Gastrocnemius medialis (tissue), 4 donors: ENCODE measurements around the gene SETD3. TPM values are rescaled to one million over a fixed set of nuclear protein-coding genes. Genes with fewer than 3 reads are reported as not detected.

Experiments
- ATAC-seq, 2 donors: fragments of 150-250 bp; one replicate each; pipeline ENCODE4 v1.9.1; 2016
- DNase-seq, 2 donors: peaks; one replicate each; pipeline ENCODE4 v3.0.0-alpha.2; 2019
- H3K27ac ChIP-seq, 4 donors: fragments of 200-600 bp; sonication (generic); 1 replicate in 1 of 4; 2 replicates in 3 of 4; pipeline ENCODE4 v1.5.1; 2016 to 2018; ENCODE audit warnings: mild to moderate bottlenecking in 2 of 4, moderate library complexity in 1 of 4
- H3K27me3 ChIP-seq, 3 donors: fragments of 200-600 bp; sonication (generic) in 2 of 3; 1 replicate in 1 of 3; 2 replicates in 2 of 3; pipeline versions ENCODE4 v1.5.1 to v1.6.0; 2016 to 2019; ENCODE audit warnings: mild to moderate bottlenecking in 1 of 3, moderate library complexity in 1 of 3
- H3K36me3 ChIP-seq, 2 donors: fragments of 200-600 bp; sonication (generic) in 1 of 2; one replicate each; pipeline ENCODE4 v1.5.1; 2017 to 2018
- H3K4me1 ChIP-seq, 2 donors: fragments of 200-600 bp; sonication (generic) in 1 of 2; one replicate each; pipeline ENCODE4 v1.5.1; 2016 to 2017; ENCODE audit warnings: mild to moderate bottlenecking in 2 of 2
- H3K4me3 ChIP-seq, 4 donors: fragments of 200-600 bp; sonication (generic) in 3 of 4; 1 replicate in 1 of 4; 2 replicates in 3 of 4; pipeline ENCODE4 v1.5.1; 2016 to 2019; ENCODE audit warnings: mild to moderate bottlenecking in 2 of 4
- H3K9me3 ChIP-seq, 3 donors: fragments of 200-600 bp; sonication (generic) in 2 of 3; 1 replicate in 1 of 3; 2 replicates in 2 of 3; pipeline ENCODE4 v1.5.1; 2016 to 2019
- POLR2A ChIP-seq, 2 donors: fragments of 450-650 bp; IDR thresholded peaks; one replicate each; pipeline ENCODE4 v1.6.1; 2017; ENCODE audit warnings: antibody characterized with exemption in 2 of 2, mild to moderate bottlenecking in 2 of 2, moderate library complexity in 2 of 2
- in situ Hi-C, 4 donors: fragments of 200-750 bp; cut with MboI; loops; one replicate each; pipeline versions ENCODE4 v1.15.0 to v1.8.0; 2017; ENCODE audit warnings: low sequenced_read_pairs in 4 of 4
- intact Hi-C: fragments of 100-400 bp; cut with DNase I; formaldehyde crosslinking; loops from one replicate; pipeline ENCODE4 v1.15.1; 2023; ENCODE audit warnings: low total_unique reads
- total RNA-seq, 4 donors: library from RNA; depleted of rRNA; stranded (reverse); fragments of >200 nt; gene quantifications; one replicate each; pipeline versions ENCODE4 v1.1.0 to v1.2.3, GENCODE V29; 2016
- TF ChIP-seq, protein P1 (sequence below), 5 experiments: fragments of 450-650 bp in 3 of 5; fragments of 200-600 bp in 2 of 5; sonication (generic) in 2 of 5; IDR thresholded peaks in 4 of 5; conservative IDR thresholded peaks in 1 of 5; 1 replicate in 4 of 5; 2 replicates in 1 of 5; pipeline ENCODE4 v1.5.1; 2016 to 2019; ENCODE audit warnings: antibody characterized with exemption in 5 of 5, mild to moderate bottlenecking in 3 of 5, moderate library complexity in 3 of 5

The SETD3 gene
- total RNA-seq, 4 donors from 2014 or later = 116 to 170 (median 117) TPM

DNA sequence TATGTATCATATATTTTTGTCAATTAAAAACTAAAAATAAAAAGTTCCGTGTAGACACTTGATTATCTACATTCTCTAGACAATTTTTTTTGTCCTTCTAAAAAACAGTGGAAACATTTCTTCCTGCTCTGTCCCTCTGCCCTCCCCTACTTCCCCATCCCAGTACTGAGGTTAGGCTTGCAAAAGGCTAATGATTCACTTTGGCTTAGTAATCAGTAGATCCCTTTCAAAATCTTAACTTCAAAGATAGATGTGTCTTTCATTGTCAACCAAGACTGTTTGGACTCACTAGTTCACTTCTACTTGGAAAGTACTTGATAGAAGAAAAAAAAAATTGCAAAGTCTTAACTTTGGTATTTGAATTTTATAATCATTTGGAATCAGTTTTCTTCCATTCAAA is 3.8 kb downstream of the SETD3 start:
- Histone ChIP-seq H3K36me3 (no peaks in the 10 kb centered on the region), H3K9me3 (no peaks in the 10 kb centered on the region), H3K27ac (no peak overlapping the region), H3K4me3 (no peak overlapping the region), H3K27me3 (no peaks in the 10 kb centered on the region), H3K4me1 (peaks cover 58 to 63% of the 10 kb centered on the region in 2 donors)
- intact Hi-C loops (no loop called here), in situ Hi-C loops (no loop called here)
- ATAC-seq (no peak), DNase-seq (no peak)
- TF ChIP-seq POLR2A (IDR thresholded peaks at IDR 0.05) = no peak
- TF ChIP-seq, protein P1, sequence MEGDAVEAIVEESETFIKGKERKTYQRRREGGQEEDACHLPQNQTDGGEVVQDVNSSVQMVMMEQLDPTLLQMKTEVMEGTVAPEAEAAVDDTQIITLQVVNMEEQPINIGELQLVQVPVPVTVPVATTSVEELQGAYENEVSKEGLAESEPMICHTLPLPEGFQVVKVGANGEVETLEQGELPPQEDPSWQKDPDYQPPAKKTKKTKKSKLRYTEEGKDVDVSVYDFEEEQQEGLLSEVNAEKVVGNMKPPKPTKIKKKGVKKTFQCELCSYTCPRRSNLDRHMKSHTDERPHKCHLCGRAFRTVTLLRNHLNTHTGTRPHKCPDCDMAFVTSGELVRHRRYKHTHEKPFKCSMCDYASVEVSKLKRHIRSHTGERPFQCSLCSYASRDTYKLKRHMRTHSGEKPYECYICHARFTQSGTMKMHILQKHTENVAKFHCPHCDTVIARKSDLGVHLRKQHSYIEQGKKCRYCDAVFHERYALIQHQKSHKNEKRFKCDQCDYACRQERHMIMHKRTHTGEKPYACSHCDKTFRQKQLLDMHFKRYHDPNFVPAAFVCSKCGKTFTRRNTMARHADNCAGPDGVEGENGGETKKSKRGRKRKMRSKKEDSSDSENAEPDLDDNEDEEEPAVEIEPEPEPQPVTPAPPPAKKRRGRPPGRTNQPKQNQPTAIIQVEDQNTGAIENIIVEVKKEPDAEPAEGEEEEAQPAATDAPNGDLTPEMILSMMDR (IDR thresholded peaks at IDR 0.05 in 4 of 5, conservative IDR thresholded peaks at IDR 0.05 in 1 of 5) = no peak

DNA sequence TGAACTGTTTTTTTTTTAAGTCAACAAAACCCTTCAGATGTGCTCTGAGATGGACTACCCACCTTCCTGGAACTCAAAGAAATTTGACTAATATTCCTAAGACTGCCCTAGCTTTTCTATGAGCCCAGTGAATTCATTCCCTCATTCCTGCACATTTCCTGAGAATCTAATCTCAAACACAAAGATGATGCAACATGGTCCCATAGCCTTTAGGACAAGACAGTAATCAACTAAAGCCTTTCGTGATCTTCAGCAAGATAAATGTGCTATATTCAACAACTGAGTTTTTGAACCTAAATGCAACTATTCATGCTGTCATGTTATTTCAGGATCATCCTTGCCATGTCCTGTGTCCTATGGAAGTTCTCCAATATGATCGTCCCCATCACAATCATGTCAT is 5.0 kb downstream of the SETD3 start:
- TF ChIP-seq, protein P1 (IDR thresholded peaks at IDR 0.05 in 4 of 5, conservative IDR thresholded peaks at IDR 0.05 in 1 of 5) = no peak
- no peak for TF ChIP-seq POLR2A (IDR thresholded peaks at IDR 0.05)
- no peaks in the 10 kb centered on the region for H3K27me3 ChIP-seq
- H3K4me1 ChIP-seq = peaks cover 63 to 67% of the 10 kb centered on the region in 2 donors
- H3K27ac ChIP-seq = no peak overlapping the region
- no peak overlapping the region for H3K4me3 ChIP-seq
- in situ Hi-C loops (no loop called here), intact Hi-C loops (no loop called here)
- no peaks in the 10 kb centered on the region for H3K9me3 ChIP-seq
- DNase-seq = no peak
- ATAC-seq = no peak
- H3K36me3 ChIP-seq = no peaks in the 10 kb centered on the region

DNA sequence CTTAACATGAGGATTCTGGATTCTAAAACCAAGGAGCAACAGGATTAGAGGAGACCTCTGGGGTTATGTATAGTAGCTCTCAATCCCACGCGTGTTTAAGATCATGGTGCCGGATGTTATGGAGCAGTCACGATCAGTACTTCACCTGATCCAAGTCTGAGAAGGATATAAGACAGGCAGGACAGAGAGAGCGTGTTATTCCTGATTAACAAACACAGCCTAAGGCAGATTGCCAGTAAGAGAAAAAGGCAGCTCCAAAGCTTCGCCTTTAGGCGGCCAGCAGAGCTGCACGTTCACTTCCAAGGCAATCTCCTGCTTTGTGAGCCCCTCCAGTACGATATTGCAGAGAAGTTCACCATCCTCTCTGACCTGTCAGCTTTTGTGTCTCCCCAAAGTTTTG is 5.5 kb downstream of the SETD3 start:
- Histone ChIP-seq H3K27ac (peak overlapping the region in 1 of 4 donors; percentile 12), H3K4me3 (no peak overlapping the region), H3K36me3 (no peaks in the 10 kb centered on the region), H3K4me1 (peaks cover 63 to 72% of the 10 kb centered on the region in 2 donors), H3K9me3 (no peaks in the 10 kb centered on the region), H3K27me3 (no peaks in the 10 kb centered on the region)
- intact Hi-C loops = no loop called here
- peak in 1 of 2 donors; percentile 18 for ATAC-seq
- DNase-seq = no peak
- in situ Hi-C loops = no loop called here
- no peak for TF ChIP-seq POLR2A (IDR thresholded peaks at IDR 0.05)
- TF ChIP-seq, protein P1 (IDR thresholded peaks at IDR 0.05 in 4 of 5, conservative IDR thresholded peaks at IDR 0.05 in 1 of 5) = no peak

DNA sequence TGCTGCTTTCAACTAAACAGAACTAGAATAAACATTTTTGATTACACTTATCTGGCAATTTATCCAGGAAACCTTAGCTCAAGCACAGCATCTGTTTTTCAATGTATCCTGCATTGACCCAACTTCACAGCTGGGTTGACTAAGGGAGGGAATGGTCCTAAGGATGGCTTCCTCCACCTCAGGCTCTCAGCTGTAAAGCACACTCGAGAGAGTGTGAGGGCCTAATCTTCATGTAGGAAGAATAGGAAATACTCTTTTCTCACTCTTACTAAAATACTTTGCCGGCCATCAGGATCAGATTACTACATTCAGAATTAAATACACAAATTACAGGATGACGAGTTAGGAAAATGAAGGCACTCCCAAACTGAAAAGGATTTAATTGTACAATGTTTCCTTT is 7.2 kb downstream of the SETD3 start:
- no peak for ATAC-seq
- TF ChIP-seq POLR2A (IDR thresholded peaks at IDR 0.05) = no peak
- TF ChIP-seq, protein P1 (IDR thresholded peaks at IDR 0.05 in 4 of 5, conservative IDR thresholded peaks at IDR 0.05 in 1 of 5) = no peak
- Histone ChIP-seq H3K4me1 (peaks cover 59 to 78% of the 10 kb centered on the region in 2 donors), H3K36me3 (no peaks in the 10 kb centered on the region), H3K9me3 (no peaks in the 10 kb centered on the region), H3K4me3 (no peak overlapping the region), H3K27ac (no peak overlapping the region), H3K27me3 (no peaks in the 10 kb centered on the region)
- intact Hi-C loops = no loop called here
- DNase-seq = no peak
- in situ Hi-C loops = no loop called here

DNA sequence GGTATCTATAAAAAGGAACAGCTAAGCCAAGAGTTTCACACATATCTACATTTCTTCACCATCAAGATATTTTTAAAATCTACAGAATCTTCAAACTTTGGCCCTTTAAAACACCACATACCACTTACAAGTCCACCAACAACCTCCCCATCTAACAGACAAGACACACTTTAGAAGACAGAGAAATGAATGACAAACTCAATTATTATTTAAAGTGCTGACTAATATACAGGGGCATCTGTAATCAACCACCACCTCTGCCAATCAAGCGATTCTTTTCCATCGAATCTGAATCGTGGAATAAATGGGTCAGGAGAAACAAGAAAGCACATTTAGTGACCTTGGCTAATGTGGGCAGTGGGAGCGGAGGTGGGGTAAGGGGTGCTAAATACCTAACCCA is 7.7 kb downstream of the SETD3 start:
- Histone ChIP-seq H3K27me3 (no peaks in the 10 kb centered on the region), H3K4me1 (peaks cover 59 to 75% of the 10 kb centered on the region in 2 donors), H3K36me3 (no peaks in the 10 kb centered on the region), H3K9me3 (no peaks in the 10 kb centered on the region), H3K27ac (no peak overlapping the region), H3K4me3 (no peak overlapping the region)
- ATAC-seq = no peak
- in situ Hi-C loops (no loop called here), intact Hi-C loops (no loop called here)
- TF ChIP-seq, protein P1 (IDR thresholded peaks at IDR 0.05 in 4 of 5, conservative IDR thresholded peaks at IDR 0.05 in 1 of 5) = no peak
- TF ChIP-seq POLR2A (IDR thresholded peaks at IDR 0.05) = no peak
- DNase-seq = no peak
